ENCODE results near the gene MAST2.

MAST2 gene

DNA sequence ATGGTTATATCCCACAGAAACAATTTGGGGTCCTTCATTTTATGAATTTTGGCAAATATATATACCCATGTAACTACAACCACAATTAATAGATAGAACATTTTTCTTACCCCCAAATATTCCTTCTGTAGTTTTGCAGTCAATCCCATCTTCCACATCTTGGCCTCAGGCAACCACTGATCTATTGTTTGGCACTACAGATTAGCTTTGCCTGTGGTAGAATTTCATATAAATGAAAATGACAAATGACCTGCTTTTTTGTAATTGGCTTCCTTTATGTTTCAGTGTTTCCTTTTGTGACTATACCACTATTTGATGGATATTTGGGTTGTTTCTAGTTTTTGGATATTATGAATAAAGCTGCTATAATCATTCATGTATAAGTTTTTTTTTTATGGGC is 91.5 kb downstream of the MAST2 start:
- DNase-seq (ENCODE audit: extremely low spot score) = no peak
- ChIA-PET POLR2A (no interaction called here), CTCF (interaction anchor here (0.8 to 1.3 kb wide), 3 partner anchors 10 to 35 kb away, joined by 3 to 4 read pairs (median 3); no protein-coding TSS in a partner anchor)
- TF ChIP-seq, protein P1, sequence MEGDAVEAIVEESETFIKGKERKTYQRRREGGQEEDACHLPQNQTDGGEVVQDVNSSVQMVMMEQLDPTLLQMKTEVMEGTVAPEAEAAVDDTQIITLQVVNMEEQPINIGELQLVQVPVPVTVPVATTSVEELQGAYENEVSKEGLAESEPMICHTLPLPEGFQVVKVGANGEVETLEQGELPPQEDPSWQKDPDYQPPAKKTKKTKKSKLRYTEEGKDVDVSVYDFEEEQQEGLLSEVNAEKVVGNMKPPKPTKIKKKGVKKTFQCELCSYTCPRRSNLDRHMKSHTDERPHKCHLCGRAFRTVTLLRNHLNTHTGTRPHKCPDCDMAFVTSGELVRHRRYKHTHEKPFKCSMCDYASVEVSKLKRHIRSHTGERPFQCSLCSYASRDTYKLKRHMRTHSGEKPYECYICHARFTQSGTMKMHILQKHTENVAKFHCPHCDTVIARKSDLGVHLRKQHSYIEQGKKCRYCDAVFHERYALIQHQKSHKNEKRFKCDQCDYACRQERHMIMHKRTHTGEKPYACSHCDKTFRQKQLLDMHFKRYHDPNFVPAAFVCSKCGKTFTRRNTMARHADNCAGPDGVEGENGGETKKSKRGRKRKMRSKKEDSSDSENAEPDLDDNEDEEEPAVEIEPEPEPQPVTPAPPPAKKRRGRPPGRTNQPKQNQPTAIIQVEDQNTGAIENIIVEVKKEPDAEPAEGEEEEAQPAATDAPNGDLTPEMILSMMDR (IDR thresholded peaks at IDR 0.05; ENCODE audit: control extremely low read depth, extremely low read depth, low read depth, missing control alignments) = no peak

DNA sequence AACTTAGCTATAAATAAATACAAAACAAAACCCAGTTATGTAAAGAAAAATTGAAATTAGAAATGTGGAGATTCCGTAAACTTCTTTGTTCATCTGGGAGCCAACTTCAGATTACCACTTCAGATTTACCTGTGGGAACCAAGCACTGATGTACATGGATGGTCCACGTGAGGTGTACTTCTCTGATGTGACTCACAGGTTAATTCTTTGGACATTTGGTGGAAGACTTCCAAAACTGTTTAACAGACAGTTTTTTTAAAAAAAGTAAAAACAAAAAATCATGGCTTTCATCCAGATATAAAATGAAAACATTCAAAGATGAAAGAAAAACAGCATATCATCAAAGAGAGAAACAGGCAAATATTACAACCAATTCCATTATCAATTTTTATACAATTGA is 92.0 kb downstream of the MAST2 start:
- CTCF ChIA-PET = interaction anchor here (0.8 to 1.8 kb wide), 3 partner anchors 11 to 36 kb away, joined by 3 to 5 read pairs (median 3); no protein-coding TSS in a partner anchor
- POLR2A ChIA-PET = no interaction called here
- DNase-seq (ENCODE audit: extremely low spot score) = no peak
- TF ChIP-seq, protein P1 (IDR thresholded peaks at IDR 0.05; ENCODE audit: control extremely low read depth, extremely low read depth, low read depth, missing control alignments) = no peak

DNA sequence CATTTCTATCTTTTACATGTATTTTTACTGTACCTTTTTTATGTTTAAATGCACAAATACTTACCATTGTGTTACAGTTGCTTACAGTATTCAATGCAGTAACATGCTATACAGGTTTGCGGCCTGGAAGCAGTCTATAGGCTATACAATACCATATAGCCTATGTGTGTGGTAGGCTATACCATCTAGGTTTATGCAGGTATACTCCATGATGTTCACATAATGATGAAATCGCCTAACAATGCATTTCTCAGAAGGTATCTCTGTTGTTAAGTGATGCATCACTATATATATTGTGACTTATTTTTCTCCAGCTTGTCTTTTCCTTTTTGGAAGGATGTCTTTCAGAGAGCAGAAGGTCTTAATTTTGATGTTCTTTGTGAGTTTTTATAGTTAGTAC is 103.5 kb downstream of the MAST2 start:
- POLR2A ChIA-PET = no interaction called here
- DNase-seq (ENCODE audit: extremely low spot score) = no peak
- TF ChIP-seq, protein P1 (IDR thresholded peaks at IDR 0.05; ENCODE audit: control extremely low read depth, extremely low read depth, low read depth, missing control alignments) = no peak
- CTCF ChIA-PET = interaction anchor here (0.7 to 1.6 kb wide), 3 partner anchors 11 to 388 kb away, joined by 3 to 5 read pairs (median 3); no protein-coding TSS in a partner anchor

DNA sequence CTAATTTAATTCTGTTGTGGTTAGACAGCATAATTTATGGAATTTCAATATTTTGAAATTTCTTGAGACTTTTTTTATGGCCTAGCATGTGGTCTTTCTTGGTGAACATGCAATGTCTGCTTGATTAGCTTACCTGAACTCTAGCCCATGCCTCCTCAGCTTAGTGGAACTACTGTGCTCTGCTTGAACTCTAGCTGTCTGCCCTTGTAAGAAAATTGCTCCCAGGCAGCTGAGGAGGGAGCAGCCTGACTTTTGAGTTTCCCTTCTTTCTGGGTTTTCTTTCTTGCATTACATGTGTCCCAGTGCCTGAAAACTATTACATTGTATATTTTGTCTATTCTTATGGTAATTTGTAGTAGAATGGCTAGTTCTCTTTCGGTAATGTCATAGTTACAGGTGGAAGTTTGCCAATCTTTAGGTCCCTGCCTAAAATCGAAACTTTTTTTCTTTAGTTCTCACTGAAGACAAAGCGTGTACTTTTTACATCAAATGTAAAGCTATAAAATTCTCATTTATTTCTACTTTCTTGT is 105.3 kb downstream of the MAST2 start:
- ChIA-PET POLR2A (no interaction called here), CTCF (interaction anchor here (1.1 to 1.2 kb wide), 2 partner anchors 12 to 33 kb away, joined by 4 to 5 read pairs; no protein-coding TSS in a partner anchor)
- DNase-seq (ENCODE audit: extremely low spot score) = no peak
- TF ChIP-seq, protein P1 (IDR thresholded peaks at IDR 0.05; ENCODE audit: control extremely low read depth, extremely low read depth, low read depth, missing control alignments) = no peak

DNA sequence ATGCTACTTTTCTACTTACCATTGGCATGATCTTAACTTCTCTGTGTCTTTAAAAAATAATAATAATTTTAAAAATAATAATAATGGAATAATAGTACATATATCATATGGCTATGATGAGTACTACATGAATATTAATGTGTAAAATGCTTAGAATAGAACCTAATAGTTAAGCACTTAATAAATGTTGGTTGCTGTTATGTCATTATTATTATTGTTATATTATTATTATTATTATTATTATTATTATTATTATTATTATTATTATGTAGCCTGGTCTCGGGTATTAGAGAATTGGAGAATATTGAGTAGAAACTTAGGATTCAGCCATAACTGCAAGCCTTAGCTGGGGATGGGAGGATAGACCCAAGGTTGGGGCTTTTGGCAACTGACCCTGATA is 108.2 kb downstream of the MAST2 start:
- TF ChIP-seq, protein P1 (IDR thresholded peaks at IDR 0.05; ENCODE audit: control extremely low read depth, extremely low read depth, low read depth, missing control alignments) = no peak
- DNase-seq (ENCODE audit: extremely low spot score) = no peak
- CTCF ChIA-PET = no interaction called here
- POLR2A ChIA-PET = no interaction called here

DNA sequence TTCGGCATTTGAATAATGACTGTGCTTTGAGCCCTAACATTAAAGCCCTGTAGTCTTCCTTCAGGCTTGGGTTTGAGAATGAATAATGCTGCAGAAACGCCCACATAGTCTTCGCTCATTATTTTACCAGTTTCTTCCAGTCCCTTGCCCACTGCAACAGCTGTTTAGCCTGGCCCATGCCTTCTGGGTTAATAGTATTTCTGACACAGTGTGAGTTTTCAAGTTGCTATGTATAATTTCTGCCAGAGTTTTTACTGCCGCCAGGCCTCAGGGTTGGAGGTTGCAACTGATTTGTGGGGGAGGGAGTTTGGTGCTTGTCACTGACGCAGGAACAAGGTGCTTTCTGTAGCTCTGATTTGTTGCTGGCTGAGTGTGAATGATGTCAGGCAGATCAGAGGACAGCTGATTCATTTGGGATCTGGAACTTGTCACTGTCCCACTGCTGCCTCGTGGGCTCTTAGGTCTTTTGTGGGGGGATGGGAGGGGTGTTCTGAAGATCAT is 109.8 kb downstream of the MAST2 start:
- no peak for DNase-seq (ENCODE audit: extremely low spot score)
- POLR2A ChIA-PET = no interaction called here
- TF ChIP-seq, protein P1 (IDR thresholded peaks at IDR 0.05; ENCODE audit: control extremely low read depth, extremely low read depth, low read depth, missing control alignments) = no peak
- CTCF ChIA-PET = interaction anchor here (0.6 to 2.4 kb wide), 9 partner anchors 9 to 91 kb away, joined by 3 to 7 read pairs (median 4); no protein-coding TSS in a partner anchor
